Pons (tissue), 1 donor: ENCODE data around the gene CDC42BPA.
A peak's percentile ranks its signal among the peaks of the same experiment; 100 is the strongest.
"Not testable (repeated sequence)": the region's sequence is repeated elsewhere in the genome, so short reads cannot be mapped to it uniquely, and the experiment has no call there.

Experiments
- DNase-seq: peaks from one replicate; pipeline ENCODE4 v3.0.0-alpha.2; 2016; ENCODE audit warnings: low spot score

Gene CDC42BPA

DNA sequence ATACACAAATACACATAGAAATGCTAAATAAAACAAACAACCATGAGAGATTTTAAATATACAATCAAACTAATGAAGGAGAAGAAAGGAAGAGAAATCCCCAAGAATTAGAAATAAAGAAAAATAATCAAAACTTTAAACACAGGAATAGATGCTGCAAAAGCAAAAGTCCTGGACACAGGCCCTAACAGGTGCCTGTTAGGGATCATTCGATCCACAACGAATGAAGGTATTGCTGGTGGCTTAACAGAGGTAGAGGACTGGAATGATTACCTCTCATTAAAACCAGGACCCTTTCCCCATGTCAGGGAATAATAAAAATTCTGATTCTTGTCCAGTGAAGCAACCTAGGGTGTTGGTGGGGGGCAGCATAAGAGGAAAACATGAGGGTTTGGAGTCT is 56.8 kb downstream of the CDC42BPA start:
- no peak for DNase-seq

DNA sequence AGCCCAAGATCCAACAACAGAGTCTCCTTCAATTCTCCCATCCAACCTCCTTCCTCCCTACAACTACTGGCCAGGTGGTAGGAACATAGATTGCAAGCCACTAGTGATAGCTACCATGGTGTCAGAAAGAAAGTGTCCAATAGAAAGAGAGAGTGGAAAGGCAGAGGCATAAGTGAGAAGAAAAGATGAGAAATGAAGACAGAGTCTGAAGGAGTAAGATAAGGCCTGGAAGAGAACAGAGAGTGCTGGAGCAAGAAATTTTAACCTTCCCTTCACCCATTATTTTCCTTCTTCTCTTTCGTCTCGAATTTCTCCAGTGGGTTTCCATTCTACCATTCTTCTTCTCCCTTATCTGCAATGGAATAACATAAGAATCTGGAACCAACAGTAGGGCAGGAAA is 57.9 kb downstream of the CDC42BPA start:
- no peak for DNase-seq

GRCh38 chr1:227257964-227258363 is 60.3 kb downstream of the CDC42BPA start:
- no peak for DNase-seq

DNA sequence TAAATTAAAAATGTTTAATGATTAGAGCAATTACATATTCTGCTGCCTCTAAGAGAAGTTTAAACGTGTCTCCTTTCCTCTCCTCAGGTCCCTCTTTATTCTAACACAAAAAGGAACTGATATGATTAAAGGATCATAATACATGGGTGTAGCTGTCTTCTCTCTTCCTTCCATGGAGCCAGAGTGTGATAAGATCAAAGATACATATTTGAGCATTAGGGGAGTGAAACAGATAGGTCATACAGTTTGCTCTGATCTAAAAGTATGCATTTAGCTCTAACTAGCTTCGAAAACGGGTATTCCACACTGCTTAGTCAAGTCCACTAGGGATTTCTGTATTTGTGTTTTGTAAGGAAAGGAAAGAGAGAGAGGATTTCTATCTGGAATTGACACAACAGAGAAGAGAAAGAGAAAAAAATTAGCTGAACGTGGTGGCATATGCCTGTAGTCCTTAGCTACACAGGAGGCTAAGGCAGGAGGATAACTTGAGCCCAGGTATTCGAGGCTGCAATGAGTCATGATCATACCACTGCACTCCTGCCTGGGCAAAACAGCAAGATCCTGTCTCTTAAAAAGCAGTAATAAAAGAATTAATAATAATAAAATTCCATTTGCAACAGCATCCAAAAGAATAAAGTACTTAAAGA is 63.1 kb downstream of the CDC42BPA start:
- no peak for DNase-seq

DNA sequence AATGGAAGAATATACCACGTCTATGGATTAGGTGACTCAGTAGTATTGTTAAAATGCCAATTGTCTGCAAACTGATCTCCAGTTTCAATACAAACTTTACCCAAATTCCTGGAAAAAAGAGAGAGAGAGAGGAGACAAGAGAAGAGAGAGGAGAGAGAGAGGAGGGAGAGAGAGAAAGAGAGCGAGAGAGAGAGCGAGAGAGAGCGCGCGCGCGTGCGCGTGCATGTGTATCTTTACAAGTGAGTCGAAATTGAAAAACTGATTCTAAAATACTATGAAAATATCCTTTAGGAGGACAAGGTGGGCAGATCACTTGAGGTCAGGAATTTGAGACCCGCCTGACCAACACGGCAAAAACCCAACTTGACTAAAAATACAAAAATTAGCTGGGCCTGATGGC is 65.2 kb downstream of the CDC42BPA start:
- DNase-seq: no peak

DNA sequence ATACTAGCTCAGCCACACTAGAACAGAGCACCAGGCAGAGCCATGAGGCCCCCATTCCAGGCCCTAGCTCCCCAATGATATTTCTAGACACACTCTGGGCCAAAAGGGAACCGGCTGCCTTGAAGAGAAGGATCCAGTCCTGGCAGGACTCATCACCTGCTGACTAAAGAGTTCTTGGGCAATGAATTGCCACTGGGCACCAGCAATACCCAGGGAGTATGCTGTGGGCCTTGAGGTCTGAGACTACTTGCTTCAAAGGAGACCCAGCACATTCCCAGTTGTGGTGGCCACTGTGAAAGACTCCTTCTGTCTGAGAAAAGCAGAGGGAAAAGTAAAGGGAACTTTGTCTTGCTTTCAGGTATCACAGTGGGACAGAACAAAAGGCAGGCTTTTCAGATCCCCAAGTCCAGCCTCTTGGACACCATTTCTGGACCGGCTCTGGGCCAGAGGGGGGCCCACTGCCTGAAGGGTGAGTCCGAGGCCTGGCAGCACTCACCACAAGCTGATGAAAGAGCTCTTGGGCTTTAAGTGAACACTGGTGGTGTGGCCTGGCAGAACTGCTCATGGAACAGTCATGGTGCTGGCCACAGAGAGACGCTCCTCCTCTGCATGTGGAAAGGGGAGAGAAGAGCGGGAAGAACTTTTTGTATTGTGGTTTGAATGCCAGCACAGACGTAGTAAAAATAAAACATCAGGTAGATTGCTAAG is 72.5 kb downstream of the CDC42BPA start:
- no peak for DNase-seq

DNA sequence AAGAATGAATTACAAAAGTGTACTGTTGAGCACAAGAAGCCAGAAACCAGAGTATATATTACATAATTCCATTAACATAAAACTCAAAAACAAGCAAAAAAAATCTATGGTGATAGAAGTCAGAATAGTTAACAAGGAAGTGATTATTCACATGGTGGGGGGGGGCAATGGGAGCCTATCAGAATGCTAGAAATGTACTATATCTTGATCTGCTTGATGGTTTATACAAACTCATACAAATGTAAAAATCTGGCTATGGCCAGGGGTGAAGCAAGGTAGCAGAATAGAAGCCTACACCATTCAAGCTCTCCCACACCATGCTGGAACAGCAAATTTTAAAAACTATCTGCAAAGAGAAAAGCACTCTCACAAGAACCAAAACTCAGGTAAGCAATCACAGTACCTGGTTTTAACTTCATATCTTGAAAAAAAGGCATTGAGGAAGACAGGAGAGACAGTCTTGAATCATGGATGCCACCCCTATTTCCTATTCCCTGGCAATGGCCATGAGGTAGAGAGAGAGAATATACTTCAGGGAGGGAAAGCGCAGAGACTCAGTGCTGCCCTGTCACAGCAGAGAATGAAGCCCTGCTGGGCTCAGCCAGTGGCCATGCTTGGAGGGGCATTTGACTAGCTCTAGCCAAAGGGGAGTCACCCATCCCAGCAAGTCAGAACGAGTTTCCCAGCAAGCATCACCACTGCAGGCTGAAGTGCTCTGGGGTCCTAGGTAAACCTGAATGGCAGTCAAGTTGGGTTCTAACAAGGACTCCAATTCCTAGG is 73.8 kb downstream of the CDC42BPA start:
- no peak for DNase-seq

- no peak for DNase-seq
Observed at GRCh38 chr1:227242811-227243682, 75.2 kb downstream of the CDC42BPA start.

- no peak for DNase-seq
Observed at GRCh38 chr1:227240983-227241382, 77.3 kb downstream of the CDC42BPA start.

GRCh38 chr1:227234998-227235405 is 83.3 kb downstream of the CDC42BPA start:
- DNase-seq: peak; percentile 77

- not testable (repeated sequence) for DNase-seq
Observed at GRCh38 chr1:227231128-227231527, 87.2 kb downstream of the CDC42BPA start.

DNA sequence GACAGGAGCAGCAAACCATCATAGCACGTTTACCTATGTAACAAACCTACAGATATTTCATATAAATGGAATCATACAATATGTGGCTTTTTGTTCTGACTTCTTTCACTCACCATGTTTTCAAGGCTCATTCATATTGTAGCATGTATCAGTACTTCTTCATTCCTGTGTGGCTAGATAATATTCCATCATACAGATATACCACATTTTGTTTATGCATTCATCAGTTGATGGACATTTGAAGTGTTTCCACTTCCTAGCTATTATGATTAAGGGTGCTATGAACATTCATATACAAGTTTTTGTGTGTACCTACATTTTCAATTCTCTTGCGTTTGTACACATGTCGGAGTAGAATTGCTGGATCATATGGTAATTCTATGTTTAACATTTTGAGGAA is 90.1 kb downstream of the CDC42BPA start:
- DNase-seq: no peak

DNA sequence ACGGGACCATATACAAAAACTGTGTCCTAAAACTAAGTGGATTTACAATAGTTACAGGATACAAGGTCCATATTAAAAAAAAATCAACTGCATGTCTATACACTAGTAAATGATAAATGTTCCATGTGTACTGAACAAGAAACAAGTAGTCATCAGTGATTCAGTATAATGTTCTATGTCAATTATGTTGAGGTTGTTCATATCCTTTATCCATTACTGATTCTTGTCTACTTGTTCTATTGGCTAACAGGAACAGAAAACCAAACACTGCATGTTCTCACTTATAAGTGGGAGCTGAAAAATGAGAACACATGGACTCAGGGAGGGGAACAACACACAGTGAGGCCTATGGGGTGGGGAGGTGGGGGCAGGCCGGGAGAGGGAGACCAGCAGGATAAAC is 90.5 kb downstream of the CDC42BPA start:
- no peak for DNase-seq

GRCh38 chr1:227225715-227226346 is 92.5 kb downstream of the CDC42BPA start:
- no peak for DNase-seq

- no peak for DNase-seq
Observed at GRCh38 chr1:227223171-227223806, 95.0 kb downstream of the CDC42BPA start.

DNA sequence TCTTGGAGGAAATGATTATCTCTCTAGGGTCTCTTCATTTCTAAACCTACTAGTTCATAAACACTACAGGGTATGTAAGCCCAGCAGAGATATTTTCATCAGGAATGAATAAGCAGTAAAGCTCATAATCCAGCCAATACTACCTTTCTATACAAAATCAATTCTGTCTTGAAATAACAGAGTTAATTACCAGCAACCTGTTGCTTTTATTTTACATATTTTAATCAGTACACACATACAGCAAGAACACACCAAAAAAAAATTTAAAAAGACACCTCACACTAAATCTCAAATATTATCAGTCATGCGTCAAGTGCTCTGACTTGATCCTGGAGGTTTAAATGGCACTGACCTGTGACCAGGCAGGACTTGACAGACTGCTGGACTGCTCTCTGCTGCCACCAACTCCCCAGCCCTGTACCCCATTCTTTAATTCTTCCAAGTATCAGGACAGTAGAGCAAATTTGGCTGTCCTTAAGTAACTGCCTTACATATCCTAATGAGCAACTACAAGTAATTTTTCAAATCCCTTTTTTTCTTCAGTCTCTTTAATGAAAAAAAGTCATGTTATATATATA is 98.5 kb downstream of the CDC42BPA start:
- DNase-seq: no peak

DNA sequence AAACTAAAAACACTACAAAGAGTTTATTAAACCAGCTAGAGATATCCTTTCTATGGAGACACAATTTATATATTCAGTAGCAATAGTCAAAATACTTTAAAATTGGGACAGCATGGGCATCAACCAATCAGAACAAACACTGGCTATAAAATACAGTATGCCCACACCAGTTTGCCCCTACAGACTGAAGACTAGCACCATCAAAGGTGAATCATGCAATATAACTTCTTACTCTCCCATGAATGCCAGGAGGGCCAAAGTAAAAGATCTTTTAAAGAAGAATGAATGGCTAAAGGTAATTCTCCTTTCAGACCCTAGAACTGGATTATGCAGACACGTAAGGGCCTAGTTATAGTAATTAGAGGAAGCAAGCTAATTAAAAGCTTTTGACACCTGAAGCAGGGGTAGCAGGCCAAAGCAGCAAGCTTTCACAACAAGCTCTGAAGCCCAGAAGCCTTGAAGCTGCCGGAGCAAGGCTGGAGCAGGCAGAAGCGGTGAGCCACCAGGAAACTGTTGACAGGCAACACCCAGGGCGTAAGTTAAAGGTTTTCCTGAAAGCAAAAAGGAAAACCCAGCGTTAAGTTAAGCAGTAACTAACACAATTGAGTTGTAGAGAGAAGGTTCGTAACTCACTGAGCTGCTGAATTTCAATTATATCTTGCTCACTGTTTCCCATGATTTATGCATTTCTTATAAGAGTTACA is 99.3 kb downstream of the CDC42BPA start:
- no peak for DNase-seq

DNA sequence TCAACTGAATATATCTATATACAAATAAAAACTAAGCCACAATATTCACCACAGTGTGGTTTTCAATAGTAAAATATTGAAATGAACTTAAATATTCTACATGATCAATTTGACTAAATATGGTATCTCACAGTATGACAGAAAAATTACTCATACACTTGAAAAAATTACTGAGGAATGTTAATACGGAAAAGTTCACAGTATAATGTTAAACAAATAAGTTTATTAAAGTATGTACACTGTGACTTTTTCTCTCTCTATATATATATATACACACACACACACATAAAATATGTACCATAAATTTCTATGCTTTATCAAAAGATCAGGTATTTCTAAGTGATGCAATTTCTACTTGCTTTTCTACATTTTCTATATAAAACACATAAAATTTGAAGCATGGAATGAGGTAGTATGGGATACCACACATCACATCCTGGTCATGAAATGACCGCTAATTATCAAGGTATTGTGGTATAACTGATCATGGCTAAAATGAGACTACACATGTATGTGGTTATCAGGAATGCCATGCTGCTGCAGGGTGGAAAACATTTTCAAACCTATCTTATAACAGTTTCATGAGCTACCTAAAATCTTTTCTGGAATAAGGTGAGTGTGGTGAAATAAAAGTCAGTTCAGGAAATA is 102.3 kb downstream of the CDC42BPA start:
- DNase-seq: no peak

DNA sequence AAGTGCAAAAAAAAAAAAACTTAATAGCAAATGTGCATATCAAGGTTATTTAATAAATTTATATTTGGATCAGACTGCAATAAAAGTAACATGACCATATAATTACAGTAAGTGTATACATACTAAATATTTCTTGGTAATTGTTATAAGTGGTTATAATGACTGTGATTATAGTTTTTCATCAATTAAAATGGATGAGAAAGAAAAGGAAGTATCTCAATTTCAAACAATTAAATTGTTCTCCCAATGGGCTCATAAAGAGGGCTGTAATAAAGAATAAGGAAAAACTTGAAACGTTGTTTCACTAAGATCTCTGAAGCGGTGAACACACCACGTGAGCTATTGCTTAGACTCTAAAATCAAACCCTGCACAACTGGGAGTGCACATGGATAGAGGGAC is 104.1 kb downstream of the CDC42BPA start:
- no peak for DNase-seq

DNA sequence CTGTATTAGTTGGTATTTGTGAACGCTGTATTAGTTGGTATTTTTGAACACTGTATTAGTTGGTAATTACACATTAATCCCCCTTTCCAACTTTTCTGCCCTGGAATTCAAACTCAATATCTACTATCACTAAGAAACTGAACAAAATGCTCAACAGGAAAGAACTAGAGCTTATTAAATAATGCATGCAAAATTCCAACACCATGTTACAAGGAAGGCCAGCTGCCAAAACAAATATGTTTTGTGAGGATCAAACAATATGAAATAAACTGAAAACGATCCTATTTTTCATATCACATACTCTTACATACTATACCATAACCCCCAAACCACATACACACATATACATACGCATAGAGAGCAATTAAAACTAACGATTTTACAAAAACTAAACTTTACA is 104.9 kb downstream of the CDC42BPA start:
- no peak for DNase-seq
